Liver (tissue), 3 donors: ENCODE measurements around the gene PUS10.

Experiments
- CTCF ChIP-seq: fragments of 150-350 bp; IDR thresholded peaks from 2 replicates; pipeline ENCODE4 v1.5.1; 2017; ENCODE audit warnings: improper control_type of control experiment, low read depth, low read length; ENCODE audit not compliant: missing input control
- GABPA ChIP-seq, 2 donors: IDR thresholded peaks in 1 of 2; conservative IDR thresholded peaks in 1 of 2; 2 replicates each; pipeline ENCODE4 v1.6.1; 2016; ENCODE audit warnings: antibody characterized with exemption in 2 of 2, mild to moderate bottlenecking in 1 of 2, moderate library complexity in 1 of 2
- RAD21 ChIP-seq, 2 donors: IDR thresholded peaks; 2 replicates each; pipeline ENCODE4 v1.6.1; 2016; ENCODE audit warnings: antibody characterized with exemption in 2 of 2, mild to moderate bottlenecking in 2 of 2
- SP1 ChIP-seq: IDR thresholded peaks from 2 replicates; pipeline ENCODE4 v1.6.1; 2018; ENCODE audit warnings: antibody characterized with exemption, mild to moderate bottlenecking
- TAF1 ChIP-seq: conservative IDR thresholded peaks from 2 replicates; pipeline ENCODE4 v1.6.1; 2016; ENCODE audit warnings: antibody characterized with exemption, mild to moderate bottlenecking
- TF ChIP-seq, protein P1 (sequence below): IDR thresholded peaks from 2 replicates; pipeline ENCODE4 v1.6.1; 2016; ENCODE audit warnings: antibody characterized with exemption
- donor health status: healthy.
- donor health status: healthy.

GRCh38 chr2:60926741-60927552 is 91.1 kb downstream of the PUS10 start:
- no peak for TF ChIP-seq CTCF
- TF ChIP-seq RAD21 (IDR thresholded peaks at IDR 0.05): no peak
- no peak for TF ChIP-seq GABPA (IDR thresholded peaks at IDR 0.05 in 1 of 2, conservative IDR thresholded peaks at IDR 0.05 in 1 of 2)
- no peak for TF ChIP-seq SP1
- TF ChIP-seq, protein P1, sequence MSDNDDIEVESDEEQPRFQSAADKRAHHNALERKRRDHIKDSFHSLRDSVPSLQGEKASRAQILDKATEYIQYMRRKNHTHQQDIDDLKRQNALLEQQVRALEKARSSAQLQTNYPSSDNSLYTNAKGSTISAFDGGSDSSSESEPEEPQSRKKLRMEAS: no peak
- no peak for TF ChIP-seq TAF1
